Measurements from ENCODE around the gene BDKRB2. TPM values are rescaled to one million over a fixed set of nuclear protein-coding genes. Genes with fewer than 3 reads are reported as not detected.

Gene BDKRB2
- total and polyA plus RNA-seq, 2 of the 8 experiments (the other 6 are each of a cell fraction or from before 2014, with no cell fraction given): 0.13 to 0.21 TPM

DNA sequence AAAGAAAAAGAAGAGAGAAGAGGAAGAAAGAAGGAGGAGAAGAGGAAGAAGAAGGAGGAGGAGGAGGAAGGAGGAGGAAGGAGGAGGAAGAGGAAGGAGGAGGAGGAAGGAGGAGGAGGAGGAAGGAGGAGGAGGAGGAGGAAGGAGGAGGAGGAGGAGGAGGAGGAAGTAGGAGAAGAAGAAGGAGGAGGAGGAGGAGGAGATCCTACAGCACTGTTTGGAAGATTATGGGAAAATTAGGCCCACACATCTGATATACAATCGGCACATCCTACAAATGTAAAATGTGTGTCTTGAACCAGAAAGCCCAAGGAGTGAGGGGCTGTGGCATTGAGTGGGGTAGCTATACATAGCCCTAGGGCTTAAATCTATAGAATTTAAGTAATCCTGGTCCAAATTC is 12.0 kb downstream of the BDKRB2 start:
- H2BK5ac ChIP-seq (ENCODE audit: low read depth, low read length): no peak overlapping the region
- CTCF ChIA-PET (ENCODE audit: partially characterized antibody): interaction anchor here (0.6 to 1.2 kb wide), 3 partner anchors 9 to 655 kb away, joined by 3 to 9 read pairs (median 4); no protein-coding TSS in a partner anchor
- TF ChIP-seq ZNF274 (IDR thresholded peaks at IDR 0.05; ENCODE audit: borderline replicate concordance, extremely low read depth, low read length) (no peak), CTBP2 (IDR thresholded peaks at IDR 0.05; ENCODE audit: borderline replicate concordance, insufficient read depth, insufficient read length, low read length) (no peak), JUND (IDR thresholded peaks at IDR 0.05; ENCODE audit: low read length) (no peak), RXRA (IDR thresholded peaks at IDR 0.05; ENCODE audit: insufficient read depth, low read depth, low read length) (no peak), FOSL1 (IDR thresholded peaks at IDR 0.05; ENCODE audit: insufficient read depth, low read depth, low read length) (no peak), SUZ12 (IDR thresholded peaks at IDR 0.05; ENCODE audit: low read length) (no peak), CREB1 (IDR thresholded peaks at IDR 0.05) (no peak), CHD1 (IDR thresholded peaks at IDR 0.05; ENCODE audit: low read depth, low read length) (no peak), SP1 (IDR thresholded peaks at IDR 0.05; ENCODE audit: low read depth, low read length) (no peak), SRF (IDR thresholded peaks at IDR 0.05; ENCODE audit: low read depth, low read length) (no peak), BCL11A (IDR thresholded peaks at IDR 0.05; ENCODE audit: low read depth in 2 of 2, low read length in 2 of 2) (no peak), BRCA1 (IDR thresholded peaks at IDR 0.05; ENCODE audit: low read depth, low read length) (no peak), SAP30 (IDR thresholded peaks at IDR 0.05; ENCODE audit: insufficient read depth, insufficient replicate concordance, low read length) (no peak), YY1 (IDR thresholded peaks at IDR 0.05; ENCODE audit: low read depth, low read length) (no peak)
- TF ChIP-seq, protein P1, sequence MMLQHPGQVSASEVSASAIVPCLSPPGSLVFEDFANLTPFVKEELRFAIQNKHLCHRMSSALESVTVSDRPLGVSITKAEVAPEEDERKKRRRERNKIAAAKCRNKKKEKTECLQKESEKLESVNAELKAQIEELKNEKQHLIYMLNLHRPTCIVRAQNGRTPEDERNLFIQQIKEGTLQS (IDR thresholded peaks at IDR 0.05; ENCODE audit: insufficient read depth, low read depth, low read length): no peak

More for the DNA sequence above, 12.0 kb downstream of the BDKRB2 start:
- Histone ChIP-seq H2AK5ac (ENCODE audit: low read depth, low read length) (no peak overlapping the region), H2AFZ (ENCODE audit: low read length) (no peak overlapping the region), H3K79me1 (ENCODE audit: low read depth, low read length) (no peaks in the 10 kb centered on the region), H3K4me1 (replicated peaks in 1 of 4; ENCODE audit: control insufficient read depth in 3 of 4, insufficient read depth in 4 of 4, low read length in 3 of 4) (no peaks in the 10 kb centered on the region), H3K9me3 (ENCODE audit: insufficient read depth in 2 of 2, low read depth in 1 of 2, low read length in 1 of 2) (no peaks in the 10 kb centered on the region; a peak in 1 of 4 replicates), H3K4me2 (ENCODE audit: insufficient read depth in 1 of 2, low read depth in 2 of 2, low read length in 2 of 2) (no peak overlapping the region), H3K23me2 (ENCODE audit: low read depth, low read length) (no peaks in the 10 kb centered on the region), H4K20me1 (replicated peaks in 1 of 2; ENCODE audit: control insufficient read depth in 1 of 2, insufficient read depth in 2 of 2, low read length in 2 of 2) (peaks cover 0 to 2% of the 10 kb centered on the region in 2 experiments), H3K27me3 (replicated peaks in 1 of 4; ENCODE audit: control insufficient read depth in 3 of 4, extremely low read depth in 1 of 4, insufficient read depth in 3 of 4, low read length in 3 of 4) (no peaks in the 10 kb centered on the region), H3K56ac (replicated peaks; ENCODE audit: insufficient read length, low read depth, low read length) (no peak overlapping the region), H2BK120ac (replicated peaks; ENCODE audit: low read depth, low read length) (no peak overlapping the region), H4K5ac (ENCODE audit: insufficient read length, low read depth, low read length) (no peak overlapping the region), H3K27ac (ENCODE audit: low read depth, low read length) (no peak overlapping the region), H3K4ac (replicated peaks; ENCODE audit: insufficient read length, low read depth, low read length) (no peak overlapping the region), H4K8ac (ENCODE audit: extremely low read depth, insufficient read depth, low read length) (no peak overlapping the region), H3K14ac (ENCODE audit: insufficient read length) (no peak overlapping the region), H3K9ac (replicated peaks in 1 of 4; ENCODE audit: extremely low read depth in 1 of 4, low read depth in 3 of 4, low read length in 3 of 4) (no peak overlapping the region), H3K4me3 (ENCODE audit: extremely low read depth in 1 of 4, insufficient read depth in 2 of 4, low read depth in 3 of 4, low read length in 4 of 4) (no peak overlapping the region), H3K23ac (ENCODE audit: insufficient read length) (no peak overlapping the region), H2BK20ac (ENCODE audit: low read length) (no peak overlapping the region), H3K18ac (ENCODE audit: extremely low read depth, low read length) (no peak overlapping the region), H2BK12ac (ENCODE audit: low read depth, low read length) (no peak overlapping the region), H2BK15ac (ENCODE audit: low read length) (no peak overlapping the region), H3K36me3 (ENCODE audit: control insufficient read depth in 2 of 4, insufficient read depth in 4 of 4, low read length in 3 of 4) (no peaks in the 10 kb centered on the region), H3K79me2 (ENCODE audit: control insufficient read depth in 1 of 2, insufficient read depth in 2 of 2, low read length in 2 of 2) (no peaks in the 10 kb centered on the region), H4K91ac (replicated peaks; ENCODE audit: insufficient read length, low read length) (no peak overlapping the region)
- 63% methylated on average over 1 of the region's 1 CpG; no CpG with 5 or more reads in 1 of the 2 experiments for WGBS, 2 experiments (ENCODE audit: extremely low coverage in 1 of 2, insufficient coverage in 1 of 2, insufficient read length in 1 of 2, insufficient replicate concordance in 2 of 2, low coverage in 1 of 2, low lambda C conversion rate in 2 of 2, missing lambda C conversion rate in 1 of 2)
- FAIRE-seq (no peak), DNase-seq (ENCODE audit: low read depth in 1 of 2, low spot score in 2 of 2) (no peak)
- POLR2A ChIA-PET (ENCODE audit: partially characterized antibody): no interaction called here

All from H1 (cell line).